Endothelial cell of umbilical vein (primary cell): Measurements from ENCODE around the gene TH.

Experiments
- EZH2 ChIP-seq: IDR thresholded peaks from 2 replicates; pipeline ENCODE4 v1.6.1; 2012; ENCODE audit warnings: borderline replicate concordance, low read depth, mild to moderate bottlenecking, moderate library complexity, low read length, inconsistent platforms; ENCODE audit not compliant: severe bottlenecking
- POLR2A ChIP-seq: IDR thresholded peaks from 2 replicates; pipeline ENCODE4 v1.6.1; 2012; ENCODE audit warnings: low read depth, mild to moderate bottlenecking, control low read depth, low read length

DNA sequence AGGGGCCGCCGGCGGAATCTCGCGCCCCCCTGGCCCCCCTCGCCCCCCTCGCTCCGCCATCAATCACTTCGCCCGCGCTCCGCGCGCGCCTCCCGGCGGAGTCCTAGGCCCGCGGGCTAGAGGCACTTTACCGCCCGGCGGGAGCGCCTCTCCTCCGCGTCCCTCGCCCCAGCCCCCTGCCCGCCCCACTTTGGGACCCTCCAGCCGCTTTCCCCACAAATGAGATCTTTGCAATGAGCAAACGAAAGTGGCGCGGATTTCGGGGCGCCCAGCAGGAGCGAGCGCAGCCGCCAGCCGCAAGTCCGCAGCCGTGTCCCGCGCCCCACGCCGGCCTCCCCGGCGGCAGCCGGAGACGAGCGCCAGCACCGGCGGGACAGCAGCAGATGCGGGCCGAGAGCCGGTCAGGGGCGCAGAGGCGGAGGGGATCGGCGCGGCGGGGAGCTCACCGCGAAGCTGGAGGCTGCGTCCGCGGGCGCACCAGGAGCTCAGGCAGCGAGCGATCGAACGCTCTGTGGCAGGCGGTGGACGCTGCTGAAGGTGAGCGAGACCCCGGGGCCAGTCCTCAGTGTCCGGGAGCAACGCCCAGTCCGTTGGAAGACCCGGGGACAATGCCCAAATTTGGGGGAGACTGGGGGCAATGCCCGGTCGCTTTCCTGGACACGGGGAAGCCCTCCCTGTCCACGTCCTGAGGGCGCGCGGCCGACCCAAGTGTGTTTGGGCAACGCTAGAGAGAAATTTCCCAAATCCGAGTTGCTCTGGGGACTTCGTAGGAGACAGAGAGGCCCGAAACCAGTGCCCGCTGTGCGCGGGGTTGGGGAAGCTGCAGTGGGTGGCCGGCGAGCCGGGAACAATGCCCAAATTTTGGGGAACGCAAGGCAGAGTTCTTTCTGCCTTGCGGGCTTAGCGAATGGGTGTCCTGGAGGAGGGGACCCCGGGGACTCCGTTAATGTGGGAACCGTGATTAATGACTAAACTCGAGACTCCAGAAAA is 30.9 kb downstream of the TH start:
- TF ChIP-seq EZH2 = peak; percentile 84
- TF ChIP-seq POLR2A = no peak
